HG03575 (cell line): ENCODE measurements around the gene SYP.
"Not testable (repeated sequence)": the region's sequence is repeated elsewhere in the genome, so short reads cannot be mapped to it uniquely, and the experiment has no call there.

Experiments
- ATAC-seq: cut with Tn5 transposase; IDR thresholded peaks from one replicate; pipeline ENCODE4 v1.9.1; 2021; ENCODE audit not compliant: unreplicated experiment, insufficient number of reproducible peaks, low FRiP score; ENCODE audit errors: extremely low read depth

Gene SYP

GRCh38 chrX:49155900-49156837 is 43.8 kb downstream of the SYP start:
- no peak for ATAC-seq

- ATAC-seq, result no peak
These were observed 44.6 kb downstream of the SYP start for GRCh38 chrX:49155243-49155899.

- no peak for ATAC-seq
These were observed 46.5 kb downstream of the SYP start for GRCh38 chrX:49153467-49153866.

GRCh38 chrX:49149291-49149690 is 50.7 kb downstream of the SYP start:
- ATAC-seq, result not testable (repeated sequence)

GRCh38 chrX:49148390-49149100 is 51.4 kb downstream of the SYP start:
- ATAC-seq, result not testable (repeated sequence)

GRCh38 chrX:49147936-49148335 is 52.1 kb downstream of the SYP start:
- no peak for ATAC-seq

- no peak for ATAC-seq
These were observed 52.7 kb downstream of the SYP start for GRCh38 chrX:49147282-49147681.

GRCh38 chrX:49143154-49143553 is 56.8 kb downstream of the SYP start:
- not testable (repeated sequence) for ATAC-seq

- ATAC-seq, result not testable (repeated sequence)
These were observed 57.7 kb downstream of the SYP start for GRCh38 chrX:49142264-49142663.

GRCh38 chrX:49139713-49140112 is 60.3 kb downstream of the SYP start:
- ATAC-seq, result no peak
